Measurements from ENCODE around the gene RBM34.
"Not testable (repeated sequence)": the region's sequence is repeated elsewhere in the genome, so short reads cannot be mapped to it uniquely, and the experiment has no call there.

- not testable (repeated sequence) for TF ChIP-seq CTCF (IDR thresholded peaks at IDR 0.05; ENCODE audit: poor library complexity); EZH2phosphoT487 (IDR thresholded peaks at IDR 0.05; ENCODE audit: low read depth, severe bottlenecking, unreplicated experiment); EZH2 (IDR thresholded peaks at IDR 0.05; ENCODE audit: borderline replicate concordance)
Measured at GRCh38 chr1:235202447-235202846, 41.4 kb upstream of the RBM34 start.

All from hepatocyte (in vitro differentiated cells).